ENCODE measurements around the gene GOLGA7B.
A peak's percentile ranks its signal among the peaks of the same experiment; 100 is the strongest.

Gene GOLGA7B

DNA sequence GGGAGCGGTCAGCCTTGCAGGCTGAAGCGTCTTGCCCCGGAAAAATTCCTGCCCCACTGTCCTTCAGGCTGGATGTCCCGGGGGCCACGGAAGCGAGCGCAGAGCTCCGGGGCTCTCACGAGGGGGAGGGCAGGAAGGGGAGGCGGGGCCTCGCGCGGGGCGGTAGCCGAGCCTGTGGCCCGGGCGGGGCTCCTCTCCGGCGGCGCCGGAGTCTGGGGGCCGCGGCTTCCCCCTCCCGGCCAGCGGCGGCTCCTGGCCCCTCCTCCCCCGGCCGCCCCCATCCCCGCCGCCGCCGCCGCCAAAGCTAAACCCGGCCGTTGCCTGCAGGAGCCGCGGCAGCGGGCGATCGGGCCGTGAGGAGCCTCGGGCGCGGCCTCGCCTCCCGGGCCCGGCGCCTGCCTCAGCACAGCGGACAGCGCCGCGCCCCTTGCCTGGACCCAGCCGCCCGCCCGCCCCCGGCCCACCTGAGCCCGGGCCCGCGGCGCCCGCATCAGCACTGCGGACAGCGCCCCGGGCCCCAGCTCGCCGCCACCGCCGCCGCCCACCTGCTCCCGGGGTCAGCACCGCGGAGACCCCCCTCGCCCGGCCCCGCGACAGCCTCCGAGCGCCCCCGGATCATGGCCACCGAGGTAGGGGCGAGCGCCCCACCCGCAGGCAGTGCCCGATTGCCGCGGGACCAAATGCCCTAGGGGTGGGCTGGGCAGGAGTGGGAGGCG is at the start of gene GOLGA7B:
Gene GOLGA7B, plus strand, starts transcription at position 157 of the 716 bp plus-strand sequence. Its CDS starts 461 bp downstream, at position 618.
- peak; percentile 43 for DNase-seq

DNA sequence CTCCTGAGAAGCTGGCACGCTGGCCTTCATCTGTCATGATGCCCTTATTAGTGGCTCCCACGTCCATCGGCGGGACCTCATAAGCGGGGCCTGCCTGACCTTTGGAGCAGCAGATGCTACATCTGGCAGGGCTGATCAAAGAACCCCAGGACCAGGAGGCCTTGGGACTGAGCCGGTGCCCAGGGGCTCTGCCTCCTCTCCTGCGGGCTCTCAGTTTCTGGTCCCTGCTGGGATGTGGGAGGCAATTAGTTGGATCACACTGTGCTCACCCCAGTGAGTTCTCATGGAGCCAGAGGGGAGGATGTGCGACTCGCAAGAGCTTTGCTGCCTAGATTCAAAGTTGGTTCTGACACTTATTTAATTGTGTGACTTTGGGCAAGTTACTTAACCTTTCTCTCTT is 49.2 kb upstream of the GOLGA7B start:
- DNase-seq: peak; percentile 21

DNA sequence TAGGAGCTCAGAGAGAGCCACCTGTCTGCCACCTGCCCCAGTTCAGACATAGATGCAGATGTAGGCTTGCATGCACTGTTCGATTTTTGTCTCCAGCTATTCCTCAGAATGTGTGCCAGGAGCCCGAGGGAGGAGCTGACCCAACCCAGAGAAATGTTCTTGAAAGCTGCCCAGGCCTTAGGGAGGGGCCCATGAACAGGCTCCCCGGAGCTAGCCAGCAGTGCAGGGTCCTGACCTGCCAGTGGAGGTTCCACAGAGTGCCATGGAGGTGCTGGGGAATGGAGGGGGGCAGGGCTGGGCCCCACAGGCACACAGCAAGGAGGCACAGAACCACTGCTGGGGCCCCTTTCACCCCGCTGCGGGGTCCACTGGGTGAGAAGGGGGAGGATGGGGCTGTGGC is 48.2 kb upstream of the GOLGA7B start:
- DNase-seq: no peak

DNA sequence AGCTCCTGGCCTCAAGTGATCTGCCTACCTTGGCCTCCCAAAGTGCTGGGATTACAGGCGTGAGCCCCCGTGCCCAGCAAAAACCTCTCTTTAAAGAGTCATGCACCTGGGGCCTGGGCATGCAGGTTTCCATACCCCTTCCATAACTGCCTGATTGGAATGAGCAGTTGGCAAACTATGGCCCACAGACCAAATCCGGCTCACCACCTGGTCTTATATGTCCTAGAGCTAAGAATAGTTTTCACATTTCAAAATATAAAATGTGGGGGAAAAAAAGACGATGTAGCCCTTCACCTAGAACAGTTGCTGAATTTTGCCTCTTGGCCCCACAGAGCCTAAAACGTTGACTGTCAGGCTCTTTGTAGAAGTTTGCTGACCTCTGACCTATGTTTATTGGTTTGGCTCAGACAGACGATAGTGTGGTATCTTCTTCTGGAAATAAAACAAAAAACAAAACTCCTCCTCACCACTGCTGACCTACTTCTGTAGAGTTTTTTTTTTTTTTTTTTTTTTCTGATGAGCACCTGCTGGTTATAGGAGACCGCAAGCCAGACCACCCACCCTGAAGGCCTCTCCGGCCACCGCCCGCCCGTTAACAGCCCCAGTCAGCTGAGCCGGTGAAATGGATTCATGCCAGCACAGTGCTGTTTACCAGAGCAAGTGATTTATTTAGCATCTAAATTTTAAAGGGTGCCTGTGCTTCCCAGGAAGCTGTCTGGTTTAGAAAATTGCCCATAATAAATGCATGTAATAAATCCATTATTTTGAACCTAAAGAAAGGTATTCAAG is 44.4 kb upstream of the GOLGA7B start:
- peak; percentile 49 for DNase-seq

DNA sequence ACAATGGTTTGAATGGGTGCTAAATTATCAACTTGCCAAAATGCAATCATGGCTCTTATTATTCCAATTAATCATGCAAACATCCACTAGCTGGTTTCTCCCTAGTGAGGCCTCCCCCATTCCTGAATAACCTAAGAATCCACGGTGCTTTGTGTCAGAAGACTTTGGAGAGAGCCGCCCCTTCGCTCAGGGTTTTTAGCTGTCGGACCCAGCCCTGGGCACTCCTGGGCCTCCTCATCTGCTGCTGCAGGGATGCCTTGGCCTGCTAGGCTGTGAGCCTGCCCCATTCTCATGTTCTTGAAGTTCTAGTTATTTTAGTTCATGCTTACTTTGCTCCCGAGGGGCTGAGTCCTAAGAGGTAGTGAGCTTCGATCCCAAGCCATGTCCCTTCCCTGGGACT is 43.7 kb upstream of the GOLGA7B start:
- peak; percentile 23 for DNase-seq

DNA sequence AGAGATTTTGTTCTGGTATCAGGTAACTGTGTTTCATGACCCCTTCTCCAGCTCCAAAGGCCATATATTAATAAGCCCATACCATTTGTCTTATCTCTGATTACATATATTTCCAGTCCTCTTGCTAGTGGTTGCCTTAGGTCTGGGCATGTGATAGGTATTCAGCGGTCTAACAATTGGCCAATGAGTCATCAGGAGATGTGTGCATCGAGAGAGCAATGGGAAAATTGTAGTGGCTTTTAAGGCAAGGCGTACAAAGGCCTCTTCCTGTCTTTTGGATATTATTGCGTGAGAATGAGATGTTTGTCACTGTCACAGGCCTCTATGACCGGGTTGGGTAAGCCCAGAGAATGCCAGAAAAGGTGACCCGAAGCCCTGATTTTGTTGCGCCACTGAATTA is 39.2 kb upstream of the GOLGA7B start:
- no peak for DNase-seq

DNA sequence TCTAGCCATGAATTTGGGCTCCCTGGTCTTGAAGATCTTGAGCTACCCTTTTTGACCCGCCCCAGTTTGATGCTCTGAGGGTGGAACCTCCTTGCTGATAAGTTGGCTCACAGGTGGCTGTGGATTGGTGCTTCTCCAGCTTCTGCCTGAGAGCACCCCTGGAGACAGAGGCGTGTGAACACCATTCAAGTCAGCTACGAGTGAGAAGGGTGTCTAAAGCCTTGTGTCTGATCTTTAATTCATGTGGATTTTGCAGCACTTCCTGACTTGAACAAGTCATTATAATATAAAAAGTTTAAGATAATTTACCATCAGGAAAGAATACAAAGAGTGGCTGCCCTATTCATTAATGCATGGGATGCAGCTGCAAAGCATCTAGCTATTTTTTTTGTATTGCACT is 37.7 kb upstream of the GOLGA7B start:
- no peak for DNase-seq

DNA sequence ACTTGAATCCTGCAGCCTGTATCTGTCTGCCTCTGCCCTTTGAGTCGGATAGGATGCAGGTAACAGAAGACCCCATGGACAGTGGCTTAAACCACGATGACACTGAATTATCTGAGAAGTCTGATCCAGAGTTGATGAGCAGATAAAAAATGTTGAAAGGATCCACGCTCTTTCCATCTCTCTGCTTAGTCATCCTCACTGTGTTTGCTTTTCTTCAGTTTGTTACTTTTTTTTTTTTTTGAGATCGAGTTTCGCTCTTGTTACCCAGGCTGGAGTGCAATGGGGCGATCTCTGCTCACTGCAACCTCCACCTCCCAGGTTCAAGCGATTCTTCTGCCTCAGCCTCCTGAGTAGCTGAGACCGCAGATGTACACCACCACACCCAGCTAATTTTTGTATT is 36.9 kb upstream of the GOLGA7B start:
- no peak for DNase-seq

DNA sequence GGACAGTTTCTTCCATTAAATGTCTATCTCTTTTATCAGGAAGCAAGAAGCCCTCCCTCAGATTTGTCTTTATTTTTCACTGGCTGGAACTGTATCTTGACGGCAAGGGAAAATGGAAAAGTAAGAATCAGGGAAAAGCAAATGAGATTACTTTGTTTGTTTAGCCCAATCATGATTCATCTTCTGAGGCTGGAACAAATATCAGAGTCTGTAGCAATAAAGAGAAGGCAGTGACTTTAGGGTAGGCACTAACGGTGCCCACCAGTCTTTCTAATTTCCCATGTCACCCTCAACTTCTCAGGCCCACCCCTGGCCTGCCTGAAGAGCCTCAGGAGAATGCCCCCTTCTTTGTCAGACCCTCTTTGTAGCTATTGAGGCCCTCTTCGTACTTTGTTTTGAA is 36.3 kb upstream of the GOLGA7B start:
- no peak for DNase-seq

DNA sequence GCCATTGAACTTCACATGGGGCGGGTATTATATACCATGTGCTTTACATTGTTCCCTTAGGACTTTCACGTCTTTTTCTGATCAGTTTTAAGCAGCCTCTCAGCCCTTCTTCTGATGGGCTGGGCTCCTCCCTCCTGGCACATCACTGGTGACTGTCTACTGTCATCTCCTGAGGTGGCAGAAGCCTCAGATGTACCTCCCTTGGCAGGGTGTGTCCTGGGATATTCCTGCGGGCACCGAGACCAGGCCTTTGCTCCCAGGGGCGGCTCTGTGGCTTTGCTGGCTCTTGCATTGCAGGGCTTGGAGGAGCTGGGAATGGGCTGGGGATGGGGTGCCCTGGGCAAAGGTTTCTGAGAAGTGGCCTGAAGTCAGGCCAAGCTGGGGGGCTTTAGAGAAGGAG is 34.6 kb upstream of the GOLGA7B start:
- DNase-seq: no peak

DNA sequence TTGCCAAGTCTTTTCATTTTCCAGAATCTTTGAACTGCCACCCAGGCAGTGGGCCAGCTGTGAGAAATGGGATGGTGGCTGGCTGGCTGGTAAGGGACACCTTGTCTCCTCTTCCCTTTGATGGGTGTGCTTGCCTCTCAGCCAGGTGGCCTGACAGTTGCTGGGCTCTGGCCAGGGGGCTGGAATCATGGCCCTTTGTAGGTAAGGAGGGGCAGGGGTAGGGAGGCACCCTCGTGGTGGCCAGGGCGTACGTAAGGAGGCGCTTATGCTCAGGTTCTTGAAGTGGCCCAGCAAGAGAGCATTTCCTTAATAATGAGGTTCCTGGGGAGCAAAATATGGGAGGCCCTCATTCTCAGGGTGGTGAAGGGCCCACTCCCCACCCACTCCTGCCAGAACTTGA is 33.0 kb upstream of the GOLGA7B start:
- DNase-seq: no peak

DNA sequence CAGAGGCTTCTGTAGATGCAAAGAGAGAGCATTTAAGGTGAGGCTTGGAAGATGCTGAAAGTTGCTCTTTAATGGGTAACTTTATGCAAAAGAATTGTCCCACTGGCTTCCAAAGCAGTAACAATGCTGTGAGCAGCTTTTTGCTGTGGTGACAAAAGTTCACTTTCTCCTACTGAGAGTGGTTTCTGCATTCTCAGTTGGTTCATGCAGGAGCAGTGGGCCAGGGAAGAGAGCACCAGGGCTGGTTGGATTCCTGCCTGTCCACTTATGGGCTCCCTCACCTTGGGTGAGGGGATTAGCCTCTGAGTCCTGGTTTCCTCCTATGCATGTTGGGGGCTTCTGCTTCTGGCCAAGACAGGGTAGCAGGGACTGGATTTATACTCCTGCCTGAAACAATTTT is 31.1 kb upstream of the GOLGA7B start:
- DNase-seq: no peak

DNA sequence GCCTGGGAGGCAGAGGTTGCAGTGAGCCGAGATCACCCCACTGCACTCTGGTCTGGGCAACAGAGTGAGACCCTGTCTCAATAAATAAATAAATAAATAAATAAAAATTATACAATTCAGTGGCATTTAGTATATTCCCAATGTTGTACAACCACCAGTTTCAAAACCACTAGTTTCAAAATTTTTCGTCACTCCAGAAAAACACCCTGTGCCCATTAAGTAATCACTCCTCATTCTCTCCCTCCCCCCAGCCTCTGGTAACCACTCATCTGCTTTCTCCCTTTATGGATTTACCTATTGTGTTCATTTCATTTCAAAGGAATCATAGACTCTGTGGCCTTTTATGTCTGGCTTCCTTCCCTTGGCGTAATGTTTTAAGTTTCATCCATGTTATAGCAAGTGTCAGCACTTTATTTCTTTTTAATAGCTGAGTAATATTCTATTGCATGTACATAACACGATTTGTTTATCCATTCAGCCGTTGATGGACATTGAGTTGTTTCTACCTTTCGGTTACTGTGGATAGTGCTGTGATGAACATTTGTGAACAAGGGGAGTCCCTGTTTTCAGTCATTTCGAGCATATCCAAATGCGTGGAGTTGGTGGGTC is 29.4 kb upstream of the GOLGA7B start:
- DNase-seq: no peak

DNA sequence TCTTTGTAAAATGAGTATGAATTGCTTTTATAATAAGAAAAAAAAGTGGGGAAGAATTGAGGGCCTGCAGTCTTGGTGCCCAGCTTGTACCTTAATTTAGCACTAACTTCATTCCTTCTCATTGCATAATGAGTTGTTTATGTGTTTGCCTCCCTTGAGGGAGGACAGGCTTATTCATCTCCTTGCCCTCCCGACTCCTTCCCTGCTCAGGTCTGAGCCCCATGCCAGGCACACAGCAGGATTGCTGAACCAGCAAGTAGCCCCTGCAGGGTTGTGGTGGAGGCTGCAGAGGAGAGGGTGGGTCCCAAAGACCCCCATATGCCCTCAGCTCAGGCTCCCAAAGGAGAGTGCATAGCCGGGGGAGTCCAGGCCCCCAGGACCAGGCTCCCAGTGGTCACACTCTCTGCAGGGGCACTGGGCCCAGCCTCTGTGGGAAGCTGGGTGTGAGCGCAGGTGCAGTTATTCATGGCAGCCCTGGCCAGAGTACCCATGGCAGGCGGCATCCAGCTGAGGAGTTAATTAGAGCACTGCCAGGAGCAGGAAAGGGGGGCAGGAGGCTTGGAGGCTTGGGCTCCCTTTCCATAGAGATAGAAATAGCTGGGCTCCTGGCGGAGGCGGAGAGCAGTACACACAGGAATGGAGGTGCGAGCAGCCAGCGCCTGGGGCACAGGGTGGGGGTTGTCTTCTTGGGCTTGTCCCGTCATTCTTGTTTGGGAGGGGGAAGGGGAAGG is 28.2 kb upstream of the GOLGA7B start:
- peak; percentile 25 for DNase-seq

DNA sequence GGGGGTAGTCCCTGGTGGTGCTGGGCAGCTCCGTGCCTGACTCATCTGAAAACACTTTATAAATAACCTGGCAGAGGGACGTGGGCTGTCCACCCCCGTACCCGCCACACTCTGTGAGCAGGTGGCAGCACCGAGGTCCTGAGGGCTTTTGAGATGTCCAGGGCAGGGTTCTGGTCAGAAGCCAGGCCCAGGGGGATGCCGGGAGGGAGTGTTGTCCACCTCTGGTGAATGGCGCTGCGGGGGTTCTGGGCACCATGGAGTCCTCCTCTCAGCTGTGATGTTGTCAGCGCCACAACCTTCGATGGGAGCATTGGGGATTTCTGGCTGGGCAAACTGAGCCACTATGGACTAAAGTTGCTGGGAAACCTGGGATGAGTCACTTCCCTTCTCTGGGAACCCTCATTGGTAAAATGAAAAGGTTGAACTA is 27.4 kb upstream of the GOLGA7B start:
- no peak for DNase-seq

DNA sequence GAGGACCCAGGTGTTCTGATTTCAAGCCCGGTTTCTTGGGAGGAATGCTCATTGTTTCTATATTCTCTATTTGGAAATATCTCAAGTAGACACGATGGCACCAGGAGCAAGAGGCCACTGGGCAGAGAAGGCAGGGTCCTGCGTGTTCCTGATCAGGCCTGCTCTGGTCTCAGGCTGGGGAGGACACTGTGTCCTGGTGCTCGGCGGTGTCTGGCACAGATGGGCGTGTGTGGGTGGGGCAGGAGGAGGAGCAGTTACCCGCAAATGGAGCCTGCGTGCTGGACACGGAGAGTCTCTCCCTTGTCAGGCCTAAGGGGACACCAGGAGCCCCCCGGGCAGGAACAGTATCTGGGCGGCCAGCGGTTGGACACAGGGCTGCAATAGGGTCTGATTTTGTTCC is 25.9 kb upstream of the GOLGA7B start:
- DNase-seq: no peak

DNA sequence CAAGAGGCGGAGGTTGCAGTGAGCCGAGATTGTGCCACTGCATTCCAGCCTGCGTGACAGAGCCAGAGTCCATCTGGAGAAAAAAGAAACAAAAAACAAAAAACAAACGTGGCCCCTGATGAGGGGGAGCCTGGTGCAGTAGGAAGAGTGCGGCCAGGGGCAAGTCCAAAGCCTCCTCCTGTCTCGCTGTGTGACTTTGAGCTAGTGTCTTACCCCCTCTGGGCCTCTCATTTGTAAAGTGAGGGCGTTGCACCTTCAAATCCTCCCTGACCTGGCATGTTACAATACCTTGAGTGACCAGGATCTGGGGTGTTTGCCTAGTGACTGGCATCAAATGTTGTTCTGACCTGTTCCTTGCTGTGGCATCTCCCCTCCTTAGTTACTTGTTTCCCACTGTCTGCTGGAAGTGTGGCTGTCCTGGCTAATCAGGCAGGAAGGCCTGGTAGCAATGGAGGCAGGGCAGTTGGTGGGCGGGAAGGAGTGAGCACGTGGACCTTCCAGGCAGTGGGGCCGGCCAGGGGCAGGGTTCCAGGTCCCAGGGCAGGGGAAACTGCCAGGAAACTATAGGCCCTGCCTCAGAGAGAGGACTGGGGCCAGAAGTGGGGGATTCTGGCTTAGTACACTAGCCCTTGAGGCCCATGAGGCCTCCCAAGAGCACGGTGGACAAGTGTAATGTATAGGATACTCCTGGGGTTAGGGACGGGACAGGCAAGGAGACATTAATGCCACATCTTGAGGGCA is 24.5 kb upstream of the GOLGA7B start:
- DNase-seq: no peak

DNA sequence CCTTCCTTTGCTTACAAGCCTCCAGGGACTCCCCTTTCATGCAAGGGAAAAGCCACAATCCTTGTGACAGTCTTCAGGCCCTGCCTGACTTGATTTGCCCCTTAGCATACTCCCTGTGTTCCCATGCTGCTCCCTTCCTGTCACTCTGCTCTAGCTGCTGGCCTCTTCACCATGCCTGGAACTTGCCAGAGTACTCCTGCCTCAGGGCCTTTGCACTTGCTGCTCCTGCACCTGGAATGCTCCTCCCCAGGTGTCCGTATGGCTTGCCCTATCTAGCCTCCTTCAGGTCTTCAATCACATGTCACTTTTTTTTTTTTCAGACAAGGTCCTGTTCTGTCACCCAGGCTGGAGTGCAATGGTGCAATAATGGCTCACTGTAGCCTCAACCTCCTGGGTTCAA is 22.8 kb upstream of the GOLGA7B start:
- DNase-seq: no peak

DNA sequence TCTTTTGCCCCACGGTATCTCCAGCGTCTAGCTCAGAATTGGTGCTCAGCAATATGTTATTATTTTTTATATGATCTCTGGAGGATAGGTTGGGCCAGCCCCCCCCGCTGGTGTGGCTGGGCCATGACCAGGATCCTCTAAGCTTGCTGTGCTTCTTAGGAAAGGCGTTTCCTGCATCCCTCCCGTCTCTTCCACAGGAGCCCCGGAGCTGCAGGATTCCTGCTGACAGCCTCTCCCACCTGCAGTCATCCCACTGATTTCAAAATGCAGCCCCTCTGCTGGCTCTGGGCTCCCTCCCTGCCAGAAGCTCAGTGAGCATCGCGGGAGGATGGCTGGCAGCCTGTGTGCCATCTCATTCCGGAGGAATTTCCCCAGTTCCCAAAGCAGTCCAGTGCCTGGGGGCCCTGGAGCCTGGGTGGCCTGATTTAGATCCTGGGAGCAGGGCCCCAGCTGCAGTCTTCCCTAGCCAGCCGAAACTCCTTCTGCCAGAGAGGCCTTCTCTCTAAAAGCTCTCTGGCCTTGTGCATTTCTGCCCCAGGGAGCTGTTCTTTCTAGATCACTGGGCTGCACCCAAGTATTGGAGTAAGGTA is 21.8 kb upstream of the GOLGA7B start:
- DNase-seq: peak; percentile 60

DNA sequence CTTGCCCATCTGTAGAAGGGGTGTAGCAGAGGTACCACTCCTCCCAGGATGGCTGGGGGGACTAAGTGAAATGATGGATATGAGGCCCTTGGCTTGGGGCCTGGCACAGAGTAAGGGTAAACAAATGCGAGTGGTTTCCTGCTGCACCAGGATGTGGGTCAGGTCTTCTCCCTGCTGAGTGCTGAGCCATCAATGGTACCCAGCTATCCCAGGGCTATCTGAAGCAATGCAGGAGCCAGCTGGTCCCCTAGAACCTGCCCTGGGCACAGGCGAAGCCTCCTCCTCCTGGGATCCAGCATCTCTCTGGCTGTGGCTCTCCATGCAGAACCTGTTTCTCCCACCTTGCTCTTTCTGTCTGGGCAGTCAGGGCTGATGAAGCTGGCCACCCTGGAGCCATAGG is 20.9 kb upstream of the GOLGA7B start:
- no peak for DNase-seq

DNA sequence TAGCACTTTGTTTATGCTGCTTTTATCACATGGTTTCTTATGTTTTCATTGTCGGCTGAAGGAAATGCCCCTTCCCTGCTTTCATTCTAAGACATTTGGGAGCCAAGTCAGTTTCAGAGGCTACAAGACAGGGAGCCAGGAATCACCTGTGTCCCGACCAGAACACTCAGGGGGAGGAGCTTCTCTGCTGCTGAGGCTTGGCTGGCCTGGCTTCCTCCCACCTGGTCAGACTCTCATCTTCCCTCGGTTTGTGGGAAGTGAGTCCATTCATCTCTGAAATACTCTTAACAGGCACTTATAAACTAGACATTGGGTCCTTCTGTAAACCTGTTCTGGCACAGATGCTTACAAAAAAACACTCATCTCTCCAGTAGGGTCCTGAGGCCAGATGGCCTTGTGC is 19.6 kb upstream of the GOLGA7B start:
- DNase-seq: no peak

DNA sequence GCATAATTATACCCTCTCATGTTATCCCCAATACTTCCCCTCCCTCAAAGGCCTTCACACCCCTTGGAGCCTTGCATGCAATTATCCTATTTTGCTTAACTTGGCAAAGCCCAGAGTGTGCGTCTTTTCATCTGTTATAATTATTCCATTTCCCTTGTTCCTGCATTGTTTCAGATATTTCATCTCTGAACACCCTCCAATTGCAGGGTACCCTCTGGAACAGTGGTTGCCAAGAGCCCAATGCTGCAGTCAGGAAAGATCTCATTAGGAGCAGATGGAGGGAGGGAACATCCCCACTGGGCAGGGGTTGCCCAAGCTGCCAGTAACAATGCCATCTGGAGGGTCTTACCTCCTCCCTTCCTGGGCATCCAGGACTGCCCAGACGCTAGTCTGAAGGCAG is 18.4 kb upstream of the GOLGA7B start:
- DNase-seq: no peak

All from retina (tissue), 1 donor.